ENCODE data around the gene ZNF385C. TPM values are rescaled to one million over a fixed set of nuclear protein-coding genes. Genes with fewer than 3 reads are reported as not detected.

Gene ZNF385C
- total RNA-seq, 1 experiment from 2014 or later = 1.1 TPM

DNA sequence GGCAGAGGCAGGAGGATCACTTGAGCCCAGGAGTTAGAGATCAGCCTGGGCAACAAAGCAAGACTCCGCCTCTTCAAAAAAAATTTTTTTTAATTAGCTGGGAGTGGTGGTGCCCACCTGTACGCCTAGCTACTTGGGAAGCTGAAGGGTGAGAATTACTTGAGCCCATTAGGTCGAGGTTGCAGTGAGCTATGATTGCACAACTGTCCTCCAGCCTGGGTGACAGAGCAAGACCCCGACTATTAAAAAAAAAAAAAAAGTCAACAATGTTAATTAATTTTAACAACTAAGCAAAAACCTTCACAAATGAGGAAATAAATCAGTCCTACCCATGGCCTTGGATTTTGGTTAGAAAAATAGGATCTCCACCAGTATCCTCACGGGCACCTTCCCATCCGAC lies 8.9 kb upstream of the ZNF385C start:
- ChIA-PET CTCF (interaction anchor here (0.7 to 1.3 kb wide), 2 partner anchors 10 to 87 kb away, joined by 3 read pairs; partner anchors contain the start of gene NKIRAS2), RAD21 (ENCODE audit: low non-redundant PET in 1 of 2, low total read pairs in 2 of 2, uncharacterized antibody in 2 of 2, unreplicated experiment in 2 of 2) (interaction anchor here in 1 of 2 experiments (0.5 kb wide), 1 partner anchor 83 kb away, joined by 7 read pairs; no protein-coding TSS in a partner anchor), POLR2A (interaction anchor here (0.6 to 1.4 kb wide), 2 partner anchors 9 to 53 kb away, joined by 3 read pairs; partner anchors contain the start of gene ZNF385C)
- Histone ChIP-seq H3K36me3 (ENCODE audit: control insufficient read depth in 1 of 2, insufficient read depth in 2 of 2, low read length in 2 of 2) (no peaks in the 10 kb centered on the region), H3K27ac (ENCODE audit: low read depth, low read length) (no peak overlapping the region), H2AFZ (ENCODE audit: low read depth, low read length, poor library complexity, severe bottlenecking) (no peak overlapping the region), H3K27me3 (ENCODE audit: insufficient read depth, low read length) (no peaks in the 10 kb centered on the region), H3K4me1 (ENCODE audit: control insufficient read depth in 1 of 2, insufficient read depth in 2 of 2, low read length in 2 of 2) (peaks cover 7 to 15% of the 10 kb centered on the region in 2 experiments; a peak in 3 of 4 replicates), H3K79me2 (ENCODE audit: insufficient read depth, low read length) (no peaks in the 10 kb centered on the region), H3K9me3 (ENCODE audit: control insufficient read depth in 1 of 2, insufficient read depth in 1 of 2, low read depth in 1 of 2, low read length in 2 of 2) (no peaks in the 10 kb centered on the region), H4K20me1 (ENCODE audit: insufficient read depth) (no peaks in the 10 kb centered on the region), H3K4me3 (replicated peaks in 1 of 2; ENCODE audit: low read depth in 1 of 2, low read length in 2 of 2) (peak overlapping the region; percentile 33 to 51), H3K9ac (ENCODE audit: low read length) (peak overlapping the region; percentile 43; the same call in 1 of the 2 replicates), H3K4me2 (ENCODE audit: low read length) (peak overlapping the region; percentile 82), H3K9me2 (ENCODE audit: insufficient read depth) (no peaks in the 10 kb centered on the region)
- no TSS peak for BruUV-seq (replicated peaks)
- TF ChIP-seq, protein P1, sequence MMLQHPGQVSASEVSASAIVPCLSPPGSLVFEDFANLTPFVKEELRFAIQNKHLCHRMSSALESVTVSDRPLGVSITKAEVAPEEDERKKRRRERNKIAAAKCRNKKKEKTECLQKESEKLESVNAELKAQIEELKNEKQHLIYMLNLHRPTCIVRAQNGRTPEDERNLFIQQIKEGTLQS (IDR thresholded peaks at IDR 0.05) = no peak
- no peak for TF ChIP-seq ELF1 (IDR thresholded peaks at IDR 0.05; ENCODE audit: borderline replicate concordance, low read depth)
- TF ChIP-seq EZH2 (IDR thresholded peaks at IDR 0.05) = no peak
- no peak for TF ChIP-seq SRF (IDR thresholded peaks at IDR 0.05; ENCODE audit: low read depth)
- no peak for TF ChIP-seq POLR2AphosphoS5 (IDR thresholded peaks at IDR 0.05; ENCODE audit: low read depth, low read length)
- no peak for TF ChIP-seq POLR2A (IDR thresholded peaks at IDR 0.05; ENCODE audit: borderline replicate concordance, extremely low read depth, insufficient read depth, insufficient read length)
- no peak for TF ChIP-seq YY1 (IDR thresholded peaks at IDR 0.05; ENCODE audit: extremely low read depth, insufficient replicate concordance, low read depth, low read length)
- intact Hi-C loops (cut with micrococcal nuclease) = no loop called here
- no peak for DNase-seq (ENCODE audit: low read depth, low spot score)
- ATAC-seq = no peak

DNA sequence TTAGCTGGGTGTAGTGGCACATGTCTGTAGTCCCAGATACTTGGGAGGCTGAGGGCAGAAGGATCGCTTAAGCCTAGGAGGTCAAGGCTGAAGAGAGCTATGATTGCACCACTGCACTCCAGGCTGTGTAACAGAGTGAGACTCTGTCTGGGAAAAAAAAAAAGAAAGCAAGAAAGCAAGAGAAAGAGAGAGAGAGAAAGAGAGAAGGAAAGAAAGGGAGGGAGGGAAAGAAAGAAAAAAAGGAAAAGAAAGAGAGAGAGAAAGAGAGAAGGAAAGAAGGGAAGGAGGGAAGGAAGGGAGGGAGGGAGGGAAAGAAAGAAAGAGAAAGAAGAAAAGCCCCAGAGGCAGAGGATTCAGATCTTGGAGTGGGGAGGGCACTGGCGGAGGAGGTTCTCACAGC lies 7.7 kb upstream of the ZNF385C start:
- no peak for DNase-seq (ENCODE audit: low read depth, low spot score)
- ChIA-PET POLR2A (no interaction called here), RAD21 (ENCODE audit: low non-redundant PET in 1 of 2, low total read pairs in 2 of 2, uncharacterized antibody in 2 of 2, unreplicated experiment in 2 of 2) (no interaction called here), CTCF (no interaction called here)
- H3K79me2 ChIP-seq (ENCODE audit: insufficient read depth, low read length) = no peaks in the 10 kb centered on the region
- H3K9me2 ChIP-seq (ENCODE audit: insufficient read depth) = no peaks in the 10 kb centered on the region
- H3K4me2 ChIP-seq (ENCODE audit: low read length) = no peak overlapping the region
- H3K9me3 ChIP-seq (ENCODE audit: control insufficient read depth in 1 of 2, insufficient read depth in 1 of 2, low read depth in 1 of 2, low read length in 2 of 2) = no peaks in the 10 kb centered on the region
- H3K4me1 ChIP-seq (ENCODE audit: control insufficient read depth in 1 of 2, insufficient read depth in 2 of 2, low read length in 2 of 2) = peaks cover 7 to 24% of the 10 kb centered on the region in 2 experiments; a peak in 3 of 4 replicates
- no peaks in the 10 kb centered on the region for H3K27me3 ChIP-seq (ENCODE audit: insufficient read depth, low read length)
- no peak for ATAC-seq
- BruUV-seq (replicated peaks) = no TSS peak
- TF ChIP-seq JUND (IDR thresholded peaks at IDR 0.05) = no peak
- TF ChIP-seq, protein P2, sequence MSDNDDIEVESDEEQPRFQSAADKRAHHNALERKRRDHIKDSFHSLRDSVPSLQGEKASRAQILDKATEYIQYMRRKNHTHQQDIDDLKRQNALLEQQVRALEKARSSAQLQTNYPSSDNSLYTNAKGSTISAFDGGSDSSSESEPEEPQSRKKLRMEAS (IDR thresholded peaks at IDR 0.05) = no peak
- no peak for TF ChIP-seq EZH2 (IDR thresholded peaks at IDR 0.05)
- no peak for TF ChIP-seq EZH2phosphoT487 (IDR thresholded peaks at IDR 0.05; ENCODE audit: borderline replicate concordance)
- TF ChIP-seq, protein P3, sequence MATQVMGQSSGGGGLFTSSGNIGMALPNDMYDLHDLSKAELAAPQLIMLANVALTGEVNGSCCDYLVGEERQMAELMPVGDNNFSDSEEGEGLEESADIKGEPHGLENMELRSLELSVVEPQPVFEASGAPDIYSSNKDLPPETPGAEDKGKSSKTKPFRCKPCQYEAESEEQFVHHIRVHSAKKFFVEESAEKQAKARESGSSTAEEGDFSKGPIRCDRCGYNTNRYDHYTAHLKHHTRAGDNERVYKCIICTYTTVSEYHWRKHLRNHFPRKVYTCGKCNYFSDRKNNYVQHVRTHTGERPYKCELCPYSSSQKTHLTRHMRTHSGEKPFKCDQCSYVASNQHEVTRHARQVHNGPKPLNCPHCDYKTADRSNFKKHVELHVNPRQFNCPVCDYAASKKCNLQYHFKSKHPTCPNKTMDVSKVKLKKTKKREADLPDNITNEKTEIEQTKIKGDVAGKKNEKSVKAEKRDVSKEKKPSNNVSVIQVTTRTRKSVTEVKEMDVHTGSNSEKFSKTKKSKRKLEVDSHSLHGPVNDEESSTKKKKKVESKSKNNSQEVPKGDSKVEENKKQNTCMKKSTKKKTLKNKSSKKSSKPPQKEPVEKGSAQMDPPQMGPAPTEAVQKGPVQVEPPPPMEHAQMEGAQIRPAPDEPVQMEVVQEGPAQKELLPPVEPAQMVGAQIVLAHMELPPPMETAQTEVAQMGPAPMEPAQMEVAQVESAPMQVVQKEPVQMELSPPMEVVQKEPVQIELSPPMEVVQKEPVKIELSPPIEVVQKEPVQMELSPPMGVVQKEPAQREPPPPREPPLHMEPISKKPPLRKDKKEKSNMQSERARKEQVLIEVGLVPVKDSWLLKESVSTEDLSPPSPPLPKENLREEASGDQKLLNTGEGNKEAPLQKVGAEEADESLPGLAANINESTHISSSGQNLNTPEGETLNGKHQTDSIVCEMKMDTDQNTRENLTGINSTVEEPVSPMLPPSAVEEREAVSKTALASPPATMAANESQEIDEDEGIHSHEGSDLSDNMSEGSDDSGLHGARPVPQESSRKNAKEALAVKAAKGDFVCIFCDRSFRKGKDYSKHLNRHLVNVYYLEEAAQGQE (IDR thresholded peaks at IDR 0.05; ENCODE audit: low read depth) = no peak
- TF ChIP-seq, protein P4, sequence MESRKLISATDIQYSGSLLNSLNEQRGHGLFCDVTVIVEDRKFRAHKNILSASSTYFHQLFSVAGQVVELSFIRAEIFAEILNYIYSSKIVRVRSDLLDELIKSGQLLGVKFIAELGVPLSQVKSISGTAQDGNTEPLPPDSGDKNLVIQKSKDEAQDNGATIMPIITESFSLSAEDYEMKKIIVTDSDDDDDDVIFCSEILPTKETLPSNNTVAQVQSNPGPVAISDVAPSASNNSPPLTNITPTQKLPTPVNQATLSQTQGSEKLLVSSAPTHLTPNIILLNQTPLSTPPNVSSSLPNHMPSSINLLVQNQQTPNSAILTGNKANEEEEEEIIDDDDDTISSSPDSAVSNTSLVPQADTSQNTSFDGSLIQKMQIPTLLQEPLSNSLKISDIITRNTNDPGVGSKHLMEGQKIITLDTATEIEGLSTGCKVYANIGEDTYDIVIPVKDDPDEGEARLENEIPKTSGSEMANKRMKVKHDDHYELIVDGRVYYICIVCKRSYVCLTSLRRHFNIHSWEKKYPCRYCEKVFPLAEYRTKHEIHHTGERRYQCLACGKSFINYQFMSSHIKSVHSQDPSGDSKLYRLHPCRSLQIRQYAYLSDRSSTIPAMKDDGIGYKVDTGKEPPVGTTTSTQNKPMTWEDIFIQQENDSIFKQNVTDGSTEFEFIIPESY (IDR thresholded peaks at IDR 0.05; ENCODE audit: extremely low read depth, insufficient replicate concordance, low read length) = no peak
- no peak for TF ChIP-seq ELF1 (IDR thresholded peaks at IDR 0.05; ENCODE audit: borderline replicate concordance, low read depth)
- no peak for TF ChIP-seq EGR1 (IDR thresholded peaks at IDR 0.05; ENCODE audit: low read depth)
- TF ChIP-seq SIN3A (IDR thresholded peaks at IDR 0.05; ENCODE audit: low read depth) = no peak
- H3K36me3 ChIP-seq (ENCODE audit: control insufficient read depth in 1 of 2, insufficient read depth in 2 of 2, low read length in 2 of 2) = no peaks in the 10 kb centered on the region
- no peak overlapping the region for H3K9ac ChIP-seq (ENCODE audit: low read length)
- H4K20me1 ChIP-seq (ENCODE audit: insufficient read depth) = no peaks in the 10 kb centered on the region
- intact Hi-C loops (cut with micrococcal nuclease) = no loop called here
- no peak overlapping the region for H2AFZ ChIP-seq (ENCODE audit: low read depth, low read length, poor library complexity, severe bottlenecking)
- H3K4me3 ChIP-seq (replicated peaks in 1 of 2; ENCODE audit: low read depth in 1 of 2, low read length in 2 of 2) = no peak overlapping the region
- H3K27ac ChIP-seq (ENCODE audit: low read depth, low read length) = no peak overlapping the region
